GM19025 (cell line): ENCODE results near the gene SPRY2.
"Not testable (repeated sequence)": the region's sequence is repeated elsewhere in the genome, so short reads cannot be mapped to it uniquely, and the experiment has no call there.

Source experiments
- ATAC-seq: cut with Tn5 transposase; IDR thresholded peaks from one replicate; pipeline ENCODE4 v1.9.1; 2021; ENCODE audit warnings: mild to moderate bottlenecking, low read depth, moderate library complexity; ENCODE audit not compliant: unreplicated experiment

The SPRY2 gene

GRCh38 chr13:80355496-80356094, 14.7 kb upstream of the SPRY2 start:
- not testable (repeated sequence) for ATAC-seq

GRCh38 chr13:80348750-80349149, 7.8 kb upstream of the SPRY2 start:
- no peak for ATAC-seq

DNA sequence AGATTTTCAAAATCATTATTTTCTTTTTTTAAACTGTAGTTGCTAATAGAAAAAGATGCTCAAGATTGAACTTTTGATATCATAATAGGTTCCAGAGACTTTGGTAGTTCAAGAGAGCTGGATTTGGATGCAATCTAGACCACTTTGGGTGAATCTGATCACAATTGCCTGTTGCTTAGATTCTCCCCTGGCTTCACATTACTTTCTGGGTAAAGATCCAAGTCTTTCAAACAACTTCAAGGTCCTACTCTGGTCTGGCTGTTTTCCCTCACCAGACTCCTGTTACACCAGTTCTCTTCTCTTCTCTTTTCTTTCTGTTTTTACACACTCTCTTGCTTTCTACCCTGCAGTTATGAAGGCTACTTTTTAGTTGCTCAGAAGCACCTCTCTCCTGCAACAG, 7.4 kb upstream of the SPRY2 start:
- no peak for ATAC-seq

GRCh38 chr13:80345771-80346510, 5.0 kb upstream of the SPRY2 start:
- ATAC-seq = no peak

- not testable (repeated sequence) for ATAC-seq
Measured at GRCh38 chr13:80344032-80344431, 3.1 kb upstream of the SPRY2 start.

GRCh38 chr13:80342471-80343371, 1.8 kb upstream of the SPRY2 start:
- peak; percentile 47 for ATAC-seq

DNA sequence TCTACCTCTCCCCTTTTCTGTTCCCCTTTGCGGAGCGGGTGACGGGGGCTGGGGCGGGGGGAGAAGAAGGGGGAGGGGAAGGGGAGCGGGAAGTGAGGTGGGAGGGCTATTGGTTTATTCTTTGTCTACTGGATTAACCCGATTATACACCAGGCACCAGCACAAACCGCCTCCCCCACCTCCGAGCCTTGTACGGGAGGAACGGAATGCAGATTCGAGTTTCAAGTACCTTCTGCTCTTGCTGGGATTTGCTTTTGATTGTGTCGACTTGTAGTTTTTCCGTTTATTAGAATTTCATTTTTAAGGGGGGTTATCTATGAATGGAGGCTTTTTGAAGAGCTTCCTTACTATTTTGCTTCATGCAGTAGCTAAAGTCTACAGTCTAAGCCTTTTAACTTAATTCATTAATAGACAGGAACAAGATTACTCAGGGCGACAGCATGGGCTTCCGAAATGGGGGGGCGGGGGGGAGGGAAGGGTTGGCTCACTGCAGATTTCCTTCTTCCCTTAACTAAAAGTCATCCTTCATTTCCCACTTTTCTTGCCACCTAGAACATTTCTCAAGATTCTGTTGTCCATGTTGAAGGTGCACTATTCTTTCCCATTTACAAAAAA, 937 bp upstream of the SPRY2 start:
- ATAC-seq = no peak

GRCh38 chr13:80340651-80341100, 250 bp downstream of the SPRY2 start:
- ATAC-seq = peak; percentile 23

GRCh38 chr13:80339912-80340650, 845 bp downstream of the SPRY2 start:
- peak; percentile 10 for ATAC-seq

- ATAC-seq = no peak
Measured at GRCh38 chr13:80339563-80339911, 1.4 kb downstream of the SPRY2 start.

GRCh38 chr13:80338781-80339562, 2.0 kb downstream of the SPRY2 start:
- no peak for ATAC-seq

DNA sequence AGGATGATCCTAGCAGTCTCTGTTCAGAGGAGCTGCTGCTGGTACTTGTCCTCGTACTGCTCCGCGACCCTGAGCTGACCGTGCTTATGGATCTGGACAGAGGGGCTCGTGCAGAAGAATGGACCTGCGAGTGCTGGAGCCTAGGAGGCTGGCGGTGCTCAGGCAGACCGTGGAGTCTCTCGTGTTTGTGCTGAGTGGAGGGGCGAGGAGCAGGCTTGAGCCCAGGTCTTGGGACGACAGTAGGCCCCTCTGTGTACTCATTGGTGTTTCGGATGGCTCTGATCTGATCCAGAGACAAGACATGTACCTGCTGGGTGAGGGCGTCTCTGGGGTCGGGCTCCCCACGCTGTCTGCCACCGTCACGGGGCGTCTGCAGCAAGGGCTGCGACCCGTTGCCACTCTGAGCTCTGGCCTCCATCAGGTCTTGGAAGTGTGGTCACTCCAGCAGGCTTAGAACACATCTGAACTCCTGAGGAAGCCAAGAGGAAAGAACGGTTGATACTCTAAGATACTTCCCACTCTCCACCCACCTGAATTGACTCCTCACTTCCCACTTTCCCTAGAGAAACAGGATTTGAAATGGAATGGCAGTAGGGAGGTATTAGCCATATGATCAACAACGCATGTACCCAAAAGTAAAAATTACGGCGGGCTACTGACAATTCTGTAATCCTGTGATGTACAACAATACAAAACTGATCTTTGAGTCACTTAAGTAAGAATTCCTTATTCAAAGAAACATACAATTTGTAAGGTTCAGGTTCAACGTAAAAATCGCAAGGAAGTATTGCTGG, 3.4 kb downstream of the SPRY2 start:
- no peak for ATAC-seq

- no peak for ATAC-seq
Measured at GRCh38 chr13:80336776-80337287, 4.1 kb downstream of the SPRY2 start.

DNA sequence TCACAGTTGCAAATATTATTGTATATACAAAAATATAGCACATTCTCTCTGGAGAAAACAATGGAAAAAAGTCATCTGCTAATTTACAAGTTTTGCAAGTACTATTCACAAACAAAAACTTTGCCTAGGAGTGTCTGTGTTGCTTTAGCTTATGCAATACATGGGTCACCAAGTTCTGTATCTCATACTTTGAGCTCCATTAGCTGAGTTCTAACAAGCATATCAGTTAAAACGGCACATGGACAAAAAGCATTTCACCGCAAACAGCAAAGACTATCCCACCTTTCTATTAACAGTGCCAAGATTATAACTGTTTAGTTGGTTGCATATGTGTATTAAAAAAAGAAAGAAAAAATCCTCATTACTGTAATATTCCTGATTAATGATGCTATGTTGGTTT, 4.6 kb downstream of the SPRY2 start:
- ATAC-seq = no peak

DNA sequence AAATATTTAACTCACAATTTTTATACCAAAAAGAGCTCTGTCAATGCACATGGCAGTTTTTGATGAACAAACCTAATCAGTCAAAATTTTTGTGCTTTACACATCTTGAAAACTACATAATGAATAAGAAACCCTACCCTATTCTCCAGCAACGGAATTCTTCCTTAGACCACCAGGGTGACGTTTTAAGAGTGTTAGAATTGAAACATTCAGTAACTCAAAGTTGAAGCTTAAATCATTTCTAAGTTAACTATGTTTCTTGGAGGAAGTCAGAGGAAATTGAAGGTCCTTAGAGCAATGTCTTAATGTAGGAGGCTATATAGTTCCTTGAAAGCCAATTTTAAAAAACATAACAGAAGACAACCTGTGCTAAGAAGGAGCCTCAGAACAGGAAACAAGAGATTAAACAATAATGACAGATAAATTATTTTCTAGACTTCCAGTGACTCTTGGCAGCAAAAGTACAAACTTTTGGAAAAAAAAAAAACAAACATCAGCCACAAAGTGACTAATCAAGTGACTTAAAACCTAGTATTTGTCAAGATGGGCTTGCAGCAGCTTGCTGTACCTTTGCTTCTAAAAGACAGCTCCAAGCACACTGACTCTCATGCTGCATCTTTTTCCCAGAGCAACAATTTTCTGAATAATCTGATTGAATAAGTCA, 6.2 kb downstream of the SPRY2 start:
- ATAC-seq = no peak

GRCh38 chr13:80331984-80332383, 8.9 kb downstream of the SPRY2 start:
- no peak for ATAC-seq

- ATAC-seq = no peak
Measured at GRCh38 chr13:80329250-80329649, 11.7 kb downstream of the SPRY2 start.

DNA sequence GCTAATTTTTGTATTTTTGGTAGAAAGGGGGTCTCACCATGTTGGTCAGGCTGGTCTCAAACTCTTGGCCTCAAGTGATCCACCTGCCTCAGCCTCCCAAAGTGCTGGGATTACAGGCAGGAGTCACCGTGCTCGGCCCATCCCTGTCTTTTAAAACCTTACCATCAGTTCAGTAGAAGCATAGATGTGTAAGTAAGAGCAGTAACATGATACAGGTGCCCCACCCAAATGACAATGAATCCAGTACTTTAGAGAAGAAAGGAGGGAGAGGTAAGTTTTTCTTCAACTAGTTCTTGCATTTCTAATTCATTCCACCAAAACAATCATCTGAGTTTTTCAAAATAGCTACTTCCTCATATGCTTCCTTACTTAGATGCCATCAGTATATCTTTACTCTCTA, 21.9 kb downstream of the SPRY2 start:
- ATAC-seq = no peak
